H1 (cell line): Measurements from ENCODE around the gene ENTR1. TPM values are rescaled to one million over a fixed set of nuclear protein-coding genes. Genes with fewer than 3 reads are reported as not detected.

Source experiments
- PHF8 ChIP-seq: fragments of 200-600 bp; sonication (generic); conservative IDR thresholded peaks from 2 replicates; pipeline ENCODE4 v1.7.1; 2012; ENCODE audit warnings: low read depth, mild to moderate bottlenecking, inconsistent platforms, low read length, moderate library complexity
- polyA plus RNA-seq, 7 experiments: library from polyadenylated mRNA; depleted of rRNA in 3 of 7; stranded (reverse) in 5 of 7; unstranded in 2 of 7; fragments of >200 nt in 5 of 7; fragments of 200-250 nt in 2 of 7; gene quantifications; 1 replicate in 5 of 7; 2 replicates in 1 of 7; 4 replicates in 1 of 7; pipeline versions ENCODE4 v1.2.1 to v1.2.3, GENCODE V29; 2011 to 2013; ENCODE audit warnings: missing spikeins in 2 of 7, mixed read lengths in 2 of 7
- total RNA-seq: library from RNA; stranded (reverse); fragmentation: NEBNext Ultra II Directional; extraction: Animal tissue kit (Norgen Biotek cat#: 25700); gene quantifications from 2 replicates; pipeline ENCODE4 v1.2.1, GENCODE V29; 2021

ENTR1 gene
- total and polyA plus RNA-seq, 2 of the 8 experiments (the other 6 are each of a cell fraction or from before 2014, with no cell fraction given), result 65.2 to 102 TPM

GRCh38 chr9:136403538-136403914 lies 6.9 kb downstream of the ENTR1 start (continued):
- TF ChIP-seq PHF8, result no peak
- TF ChIP-seq, all 59 proteins: peak for 0
